Stimulated activated naive CD8-positive, alpha-beta T cell treated with anti-CD3 and anti-CD28 coated beads, Interleukin-15, amount 100 ng/mL, for 72 hours (primary cell): ENCODE data around the gene DLG2.

Source experiments
- ATAC-seq: fragments of 150-1000 bp; cut with Tn5 transposase; 2 replicates; pipeline ENCODE4 v1.10.0; 2021; ENCODE audit warnings: mild to moderate bottlenecking, moderate library complexity
- DNase-seq, 2 donors: peaks; one replicate each; pipeline ENCODE4 v3.0.0; 2021 to 2022
- H3K27ac Mint-ChIP-seq, 2 donors: one replicate each; pipeline ENCODE4 v1.8.0; 2022; ENCODE audit warnings: mild to moderate bottlenecking in 2 of 2, mixed read lengths in 2 of 2, moderate library complexity in 2 of 2
- H3K27me3 Mint-ChIP-seq: one replicate; pipeline ENCODE4 v1.8.0; 2022; ENCODE audit warnings: mixed read lengths
- H3K4me1 Mint-ChIP-seq: one replicate; pipeline ENCODE4 v1.8.0; 2022; ENCODE audit warnings: mild to moderate bottlenecking, mixed read lengths
- H3K4me3 Mint-ChIP-seq, 2 donors: one replicate each; pipeline ENCODE4 v1.8.0; 2022; ENCODE audit warnings: mild to moderate bottlenecking in 2 of 2, mixed read lengths in 2 of 2, moderate library complexity in 1 of 2
- H3K9me3 Mint-ChIP-seq, 2 donors: one replicate each; pipeline ENCODE4 v1.8.0; 2022; ENCODE audit warnings: mixed read lengths in 2 of 2

The DLG2 gene

DNA sequence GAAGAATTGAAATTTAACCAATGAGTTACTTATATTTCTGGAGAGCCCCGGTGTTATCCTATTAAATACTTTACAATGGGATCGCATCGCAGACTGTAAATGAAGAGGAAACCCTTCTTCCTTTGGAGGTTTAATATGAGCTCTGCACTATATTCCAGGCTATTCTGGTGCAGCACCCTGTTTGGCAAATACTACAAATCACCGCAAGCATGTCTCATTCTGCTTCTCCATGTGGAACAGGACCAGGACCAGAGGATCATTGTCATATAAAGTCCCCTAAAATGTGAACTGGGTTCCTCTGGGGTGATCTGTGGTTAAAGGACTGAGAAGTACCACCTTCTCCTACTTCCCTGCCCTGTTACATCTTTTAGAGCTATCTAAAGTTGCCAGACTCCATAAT lies 703.7 kb downstream of the DLG2 start:
- no peak for DNase-seq
- ATAC-seq, result no peak
- H3K4me1 Mint-ChIP-seq, result no peaks in the 10 kb centered on the region
- no peaks in the 10 kb centered on the region for H3K27me3 Mint-ChIP-seq
- peaks cover 3 to 8% of the 10 kb centered on the region in 2 donors for H3K9me3 Mint-ChIP-seq
- no peak overlapping the region for H3K4me3 Mint-ChIP-seq
- H3K27ac Mint-ChIP-seq, result no peak overlapping the region

DNA sequence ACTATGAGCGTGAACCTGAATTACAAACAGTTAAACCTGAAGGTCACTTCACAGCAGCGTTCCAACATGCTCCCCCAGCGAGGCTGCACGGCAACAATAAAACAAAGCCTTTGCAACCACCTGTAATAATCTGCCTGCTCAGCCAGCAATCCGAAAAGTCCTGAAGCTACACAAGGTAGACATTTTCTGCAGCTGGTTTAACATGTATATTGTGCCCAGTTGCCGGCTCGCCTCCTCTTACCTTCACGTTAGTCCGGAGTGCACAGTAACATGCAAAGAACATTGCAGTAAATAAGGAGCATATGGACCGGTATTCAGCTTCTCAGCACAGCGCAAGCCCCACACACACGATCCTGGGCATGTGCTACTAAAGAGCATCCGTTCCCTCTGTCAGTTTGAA lies 704.3 kb downstream of the DLG2 start:
- Mint-ChIP-seq H3K9me3 (peaks cover 3 to 8% of the 10 kb centered on the region in 2 donors), H3K27me3 (no peaks in the 10 kb centered on the region), H3K4me3 (no peak overlapping the region), H3K4me1 (no peaks in the 10 kb centered on the region), H3K27ac (no peak overlapping the region)
- DNase-seq (no peak), ATAC-seq (no peak)

DNA sequence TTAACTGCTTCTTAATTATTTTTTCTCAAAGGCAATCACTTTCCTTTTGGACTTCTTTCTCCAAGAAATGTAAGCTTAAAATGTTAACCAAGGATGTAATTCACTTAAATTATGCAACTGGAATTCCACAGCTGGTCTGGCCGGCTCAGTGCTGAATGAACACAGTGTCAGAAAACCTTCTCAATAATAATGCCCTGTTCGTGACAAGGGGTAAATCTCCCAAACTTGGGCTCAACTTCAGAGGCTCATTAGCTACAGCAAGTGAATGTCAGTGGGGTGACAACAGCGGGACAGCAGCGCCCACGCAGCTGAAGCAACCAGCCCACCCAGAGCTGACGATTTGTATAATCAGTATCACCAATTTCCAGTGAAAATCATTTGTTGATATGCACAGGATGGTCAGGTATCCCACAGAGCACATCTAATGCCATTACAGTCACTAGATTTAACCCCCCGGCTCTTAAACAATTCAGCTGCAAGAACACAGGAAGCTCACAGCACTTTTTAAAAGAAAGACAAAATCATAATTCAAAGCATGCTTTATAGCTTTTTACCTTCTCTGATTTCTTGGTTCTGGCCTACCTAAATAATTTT lies 704.8 kb downstream of the DLG2 start:
- no peak for ATAC-seq

DNA sequence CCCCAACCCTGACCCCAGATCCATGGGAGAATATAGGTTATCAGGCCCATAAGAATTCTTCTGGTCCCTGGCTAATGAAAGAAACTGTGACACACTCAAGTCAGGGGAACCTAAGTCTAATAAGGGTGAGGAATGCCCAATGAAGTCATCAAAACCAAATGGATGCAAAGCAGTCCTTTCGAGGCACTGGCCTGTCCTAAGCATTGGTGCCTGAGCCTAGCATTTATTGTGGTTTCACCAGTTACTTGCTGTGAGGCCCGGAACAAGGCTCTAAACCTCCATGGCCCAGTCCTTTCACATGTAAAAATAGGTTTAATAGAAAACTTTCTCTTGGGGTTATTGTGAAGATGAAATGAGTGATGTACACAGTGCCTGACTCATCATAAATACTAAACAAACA lies 712.6 kb downstream of the DLG2 start:
- H3K4me1 Mint-ChIP-seq, result no peaks in the 10 kb centered on the region
- H3K9me3 Mint-ChIP-seq, result peaks cover 16 to 29% of the 10 kb centered on the region in 2 donors
- ATAC-seq (no peak), DNase-seq (no peak)
- H3K4me3 Mint-ChIP-seq, result no peak overlapping the region
- H3K27me3 Mint-ChIP-seq, result no peaks in the 10 kb centered on the region
- H3K27ac Mint-ChIP-seq, result no peak overlapping the region

More for the DNA sequence above, 704.8 kb downstream of the DLG2 start:
- H3K9me3 Mint-ChIP-seq, result peaks cover 3 to 8% of the 10 kb centered on the region in 2 donors
- DNase-seq, result no peak
- H3K4me1 Mint-ChIP-seq, result no peaks in the 10 kb centered on the region
- H3K27ac Mint-ChIP-seq, result no peak overlapping the region
- no peak overlapping the region for H3K4me3 Mint-ChIP-seq
- H3K27me3 Mint-ChIP-seq, result no peaks in the 10 kb centered on the region

DNA sequence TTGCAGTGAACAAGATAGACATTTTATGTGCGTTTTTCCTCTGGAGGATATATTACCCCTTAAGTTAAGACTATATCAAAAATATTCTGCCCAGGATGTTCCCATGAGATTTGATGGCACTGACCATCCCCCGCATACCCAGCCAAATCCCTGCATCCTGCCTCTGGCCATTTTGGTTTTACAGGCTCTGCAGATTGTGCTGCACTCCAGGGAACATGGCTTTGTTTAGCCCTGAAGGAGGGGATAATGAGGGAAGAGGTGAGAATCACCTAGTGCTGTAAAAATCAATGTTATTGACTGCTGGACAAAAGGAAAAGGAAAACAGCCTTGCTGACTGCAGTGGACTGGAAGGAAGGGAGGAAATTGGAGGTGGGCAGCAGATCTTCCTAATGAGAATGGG lies 717.4 kb downstream of the DLG2 start:
- DNase-seq, result no peak
- ATAC-seq, result no peak
- no peaks in the 10 kb centered on the region for H3K4me1 Mint-ChIP-seq
- no peak overlapping the region for H3K27ac Mint-ChIP-seq
- H3K9me3 Mint-ChIP-seq, result peaks cover 10 to 37% of the 10 kb centered on the region in 2 donors
- H3K27me3 Mint-ChIP-seq, result no peaks in the 10 kb centered on the region
- no peak overlapping the region for H3K4me3 Mint-ChIP-seq

DNA sequence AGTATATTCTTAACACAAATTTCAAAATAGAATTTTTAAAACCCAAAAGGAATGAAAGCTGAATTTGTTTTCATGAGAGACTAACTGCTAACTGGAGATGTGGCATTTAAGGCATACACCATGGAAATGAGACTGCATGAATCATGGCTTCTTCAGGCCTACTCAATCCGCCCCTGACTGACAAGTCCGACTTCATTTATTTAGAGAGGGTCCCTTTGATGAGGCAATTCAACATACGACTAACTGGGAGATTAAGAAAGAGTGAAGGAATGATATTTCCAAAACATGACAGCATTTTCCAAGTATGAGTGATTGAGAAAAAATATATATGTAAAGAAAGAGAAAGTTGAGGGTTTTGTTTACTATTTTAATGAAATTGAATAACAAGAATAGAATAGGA lies 720.1 kb downstream of the DLG2 start:
- peaks cover 14 to 44% of the 10 kb centered on the region in 2 donors for H3K9me3 Mint-ChIP-seq
- DNase-seq (no peak), ATAC-seq (no peak)
- no peaks in the 10 kb centered on the region for H3K27me3 Mint-ChIP-seq
- no peaks in the 10 kb centered on the region for H3K4me1 Mint-ChIP-seq
- no peak overlapping the region for H3K4me3 Mint-ChIP-seq
- no peak overlapping the region for H3K27ac Mint-ChIP-seq

DNA sequence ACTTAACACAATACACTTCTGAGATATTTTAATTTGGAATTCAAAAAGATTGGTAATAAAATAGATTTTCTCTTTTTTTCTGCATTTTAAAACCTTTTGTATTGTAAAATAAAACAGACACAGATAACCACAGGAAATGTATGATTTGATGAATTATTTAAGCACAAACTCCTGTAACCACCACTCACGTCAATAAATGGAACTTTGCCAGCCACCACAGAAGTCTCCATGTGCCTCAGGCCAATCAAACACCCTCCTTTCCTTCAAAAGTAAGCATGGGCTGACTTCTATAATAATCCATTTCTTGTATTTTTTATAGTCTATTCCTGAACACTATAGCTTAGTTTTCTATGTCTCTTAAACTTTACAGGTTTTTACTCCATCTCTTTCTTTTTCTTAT lies 721.7 kb downstream of the DLG2 start:
- Mint-ChIP-seq H3K9me3 (peaks cover 10 to 40% of the 10 kb centered on the region in 2 donors), H3K4me3 (no peak overlapping the region), H3K27me3 (no peaks in the 10 kb centered on the region), H3K4me1 (no peaks in the 10 kb centered on the region), H3K27ac (no peak overlapping the region)
- no peak for ATAC-seq
- no peak for DNase-seq

DNA sequence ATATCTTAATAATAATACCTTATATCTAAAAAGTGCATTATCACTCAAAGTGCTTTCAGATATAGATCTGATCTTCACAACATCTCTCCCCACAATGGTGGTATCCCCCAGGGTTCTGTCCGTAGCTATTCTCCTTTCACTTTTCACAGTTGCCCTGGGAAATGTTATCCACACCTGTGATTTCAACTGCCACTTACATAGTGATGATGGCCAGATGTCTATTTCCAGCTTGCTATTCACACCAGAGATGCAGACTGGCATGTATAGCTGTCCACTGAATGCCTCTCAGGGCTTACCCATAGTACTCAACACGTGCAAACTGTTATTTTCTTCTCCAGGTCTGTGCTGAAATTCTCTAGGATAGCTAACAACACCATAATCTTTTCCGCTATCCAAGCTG lies 724.7 kb downstream of the DLG2 start:
- no peak for ATAC-seq
- H3K4me3 Mint-ChIP-seq, result no peak overlapping the region
- no peaks in the 10 kb centered on the region for H3K4me1 Mint-ChIP-seq
- no peak for DNase-seq
- H3K9me3 Mint-ChIP-seq, result peaks cover 9 to 40% of the 10 kb centered on the region in 2 donors
- H3K27ac Mint-ChIP-seq, result no peak overlapping the region
- H3K27me3 Mint-ChIP-seq, result no peaks in the 10 kb centered on the region

DNA sequence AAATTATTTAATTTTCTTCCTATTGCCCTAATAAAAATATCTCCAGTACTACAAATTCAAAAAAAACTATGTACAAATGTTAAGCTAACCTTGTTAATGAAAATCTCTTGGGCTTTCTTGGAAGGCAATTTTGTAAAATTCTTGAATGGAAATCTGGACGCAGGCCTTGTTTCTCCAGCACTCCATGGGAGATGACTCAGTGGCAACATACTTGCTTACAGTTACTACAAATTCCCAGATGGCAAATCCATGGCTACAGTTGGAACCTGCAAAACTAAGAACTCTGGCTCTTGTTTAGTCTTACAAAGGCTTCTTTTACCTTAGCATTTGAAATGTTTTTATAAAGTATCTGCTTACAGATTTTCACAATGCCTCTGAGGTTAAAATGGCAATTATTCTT lies 725.2 kb downstream of the DLG2 start:
- Mint-ChIP-seq H3K9me3 (peaks cover 9 to 39% of the 10 kb centered on the region in 2 donors), H3K4me1 (no peaks in the 10 kb centered on the region), H3K27ac (no peak overlapping the region), H3K27me3 (no peaks in the 10 kb centered on the region), H3K4me3 (no peak overlapping the region)
- DNase-seq, result no peak
- ATAC-seq, result no peak

DNA sequence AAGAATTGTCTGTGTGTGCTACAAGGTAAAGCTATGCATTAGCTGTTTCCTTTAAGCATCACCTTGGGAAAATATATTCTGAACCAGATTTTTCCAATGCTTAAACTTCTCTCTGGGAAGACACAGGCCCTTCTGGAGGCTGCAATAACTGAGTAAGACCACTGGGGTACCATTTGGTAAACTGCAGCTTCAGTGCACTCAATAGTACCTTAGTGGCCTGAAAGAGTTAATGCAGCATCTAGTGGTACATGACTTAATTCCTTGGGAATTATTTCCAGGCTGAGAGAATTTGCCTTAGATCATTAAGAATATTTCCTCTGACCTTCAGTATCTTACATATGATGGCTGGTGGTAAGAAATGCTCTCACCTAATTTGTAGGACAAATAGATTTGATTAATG lies 727.4 kb downstream of the DLG2 start:
- no peak for DNase-seq
- ATAC-seq, result no peak
- H3K27ac Mint-ChIP-seq, result no peak overlapping the region

DNA sequence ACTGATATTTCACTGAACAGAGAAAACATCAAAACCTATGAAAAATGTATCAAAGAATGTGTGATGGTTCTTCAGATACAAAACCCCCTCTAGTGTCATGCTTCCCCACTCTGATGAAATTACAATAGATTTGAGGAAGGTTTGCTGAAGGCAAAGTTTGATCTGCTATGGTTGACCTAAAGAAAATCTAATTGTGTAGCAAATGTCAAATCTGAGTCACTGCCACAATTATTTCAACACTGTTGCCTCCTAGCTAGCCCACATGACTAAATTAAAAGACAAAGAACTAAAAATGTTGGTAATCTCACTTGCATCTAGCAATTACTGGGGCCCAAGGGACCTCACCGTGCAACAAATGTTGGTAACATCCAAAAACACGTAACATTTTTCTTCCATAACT lies 728.0 kb downstream of the DLG2 start:
- no peak overlapping the region for H3K27ac Mint-ChIP-seq
- H3K4me3 Mint-ChIP-seq, result no peak overlapping the region
- no peaks in the 10 kb centered on the region for H3K27me3 Mint-ChIP-seq
- peaks cover 5 to 16% of the 10 kb centered on the region in 2 donors for H3K9me3 Mint-ChIP-seq
- DNase-seq (no peak), ATAC-seq (no peak)
- no peaks in the 10 kb centered on the region for H3K4me1 Mint-ChIP-seq

More for the DNA sequence above, 727.4 kb downstream of the DLG2 start:
- no peaks in the 10 kb centered on the region for H3K27me3 Mint-ChIP-seq
- no peaks in the 10 kb centered on the region for H3K4me1 Mint-ChIP-seq
- H3K4me3 Mint-ChIP-seq, result no peak overlapping the region
- peaks cover 9 to 22% of the 10 kb centered on the region in 2 donors for H3K9me3 Mint-ChIP-seq

DNA sequence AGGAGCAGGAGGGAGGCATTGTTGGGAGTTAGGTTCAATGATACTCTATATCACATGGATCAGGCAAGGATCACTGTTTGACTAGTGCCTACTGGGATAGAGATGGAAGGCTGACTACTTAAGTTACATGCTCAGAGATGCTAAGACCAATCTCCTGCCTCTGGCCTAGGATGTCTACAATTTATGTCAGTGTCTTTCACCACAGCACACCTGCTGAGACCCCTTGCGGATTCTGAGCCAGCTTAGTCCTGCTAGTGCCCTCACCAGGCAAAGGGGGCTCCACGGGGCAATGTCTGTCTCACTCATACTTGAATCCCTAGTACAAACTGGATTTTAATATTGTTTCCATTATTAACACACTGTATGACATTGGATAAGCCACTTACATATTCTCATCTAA lies 732.5 kb downstream of the DLG2 start:
- no peaks in the 10 kb centered on the region for H3K27me3 Mint-ChIP-seq
- H3K27ac Mint-ChIP-seq, result no peak overlapping the region
- no peak overlapping the region for H3K4me3 Mint-ChIP-seq
- DNase-seq (no peak), ATAC-seq (no peak)
- H3K9me3 Mint-ChIP-seq, result peaks cover 8 to 14% of the 10 kb centered on the region in 2 donors
- H3K4me1 Mint-ChIP-seq, result no peaks in the 10 kb centered on the region

DNA sequence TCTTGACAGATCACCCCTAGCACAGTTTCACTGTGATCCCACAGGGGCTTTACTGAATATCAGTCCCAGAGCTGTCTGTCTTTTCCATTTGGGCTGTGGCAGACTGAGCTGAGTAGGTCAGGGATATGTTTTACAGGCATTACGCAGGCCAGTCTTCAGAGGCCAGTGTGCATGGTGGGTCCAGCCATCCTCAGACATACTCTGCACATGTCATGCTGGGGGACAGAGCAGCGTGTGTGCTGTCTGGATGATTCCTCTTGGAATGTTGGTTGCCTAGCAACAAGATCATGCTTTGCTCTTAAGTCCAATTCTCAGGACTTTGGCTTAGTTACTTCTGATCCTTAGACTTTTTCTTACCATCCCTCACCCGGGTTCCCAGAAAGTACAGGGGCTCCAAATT lies 736.5 kb downstream of the DLG2 start:
- H3K4me1 Mint-ChIP-seq, result no peaks in the 10 kb centered on the region
- no peaks in the 10 kb centered on the region for H3K27me3 Mint-ChIP-seq
- no peak overlapping the region for H3K27ac Mint-ChIP-seq
- peaks cover 12% of the 10 kb centered on the region in 2 donors for H3K9me3 Mint-ChIP-seq
- no peak for DNase-seq
- no peak for ATAC-seq
- H3K4me3 Mint-ChIP-seq, result no peak overlapping the region

DNA sequence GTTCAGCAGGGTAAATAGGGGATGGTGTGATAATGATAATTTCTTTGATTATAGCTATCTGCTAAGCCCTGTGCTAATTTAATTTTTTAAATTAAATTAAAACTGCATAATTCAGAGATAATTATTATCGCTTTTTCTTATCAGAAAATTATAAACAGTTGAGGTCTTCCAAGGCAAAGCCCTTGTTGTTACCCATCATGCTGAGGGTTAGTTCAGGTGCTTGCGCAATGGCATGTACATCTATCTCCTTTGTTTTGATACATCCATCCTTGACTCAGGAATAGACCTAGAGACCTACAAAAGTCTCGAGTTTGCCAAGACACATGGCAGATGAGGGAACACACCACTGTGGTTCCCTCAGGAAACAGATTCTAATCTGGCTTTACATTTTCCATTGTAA lies 737.6 kb downstream of the DLG2 start:
- ATAC-seq (no peak), DNase-seq (no peak)
- Mint-ChIP-seq H3K27me3 (no peaks in the 10 kb centered on the region), H3K9me3 (peaks cover 12 to 19% of the 10 kb centered on the region in 2 donors), H3K4me3 (no peak overlapping the region), H3K27ac (no peak overlapping the region), H3K4me1 (no peaks in the 10 kb centered on the region)

DNA sequence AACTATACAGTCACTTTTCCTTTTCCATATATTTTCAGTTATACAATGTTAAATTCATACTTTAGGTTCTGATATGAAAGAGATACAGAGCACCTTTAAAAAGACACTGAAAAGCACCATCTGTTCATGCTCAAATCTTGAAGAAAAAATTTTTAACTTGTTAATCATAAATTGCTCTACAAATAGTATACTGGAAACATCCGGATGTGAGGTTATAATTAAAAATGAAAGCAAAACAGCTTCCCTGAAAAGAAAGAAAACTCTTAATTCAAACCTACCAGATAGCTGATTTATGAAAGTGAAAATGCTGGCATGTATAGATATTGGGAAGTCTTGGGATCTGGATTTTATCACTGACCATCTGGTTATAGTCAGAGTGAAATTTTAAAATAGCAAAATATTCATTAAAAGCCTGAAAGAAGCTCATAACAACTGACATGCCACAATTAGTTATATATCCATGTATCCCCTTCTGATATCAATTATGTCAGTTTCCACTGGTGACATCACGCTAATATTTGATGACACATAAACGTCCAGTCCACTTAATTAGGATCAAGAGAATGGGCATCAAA lies 740.0 kb downstream of the DLG2 start:
- no peak overlapping the region for H3K4me3 Mint-ChIP-seq
- H3K27ac Mint-ChIP-seq, result no peak overlapping the region
- no peaks in the 10 kb centered on the region for H3K4me1 Mint-ChIP-seq
- ATAC-seq, result no peak
- H3K9me3 Mint-ChIP-seq, result peaks cover 8 to 13% of the 10 kb centered on the region in 2 donors
- no peaks in the 10 kb centered on the region for H3K27me3 Mint-ChIP-seq
- DNase-seq, result no peak

DNA sequence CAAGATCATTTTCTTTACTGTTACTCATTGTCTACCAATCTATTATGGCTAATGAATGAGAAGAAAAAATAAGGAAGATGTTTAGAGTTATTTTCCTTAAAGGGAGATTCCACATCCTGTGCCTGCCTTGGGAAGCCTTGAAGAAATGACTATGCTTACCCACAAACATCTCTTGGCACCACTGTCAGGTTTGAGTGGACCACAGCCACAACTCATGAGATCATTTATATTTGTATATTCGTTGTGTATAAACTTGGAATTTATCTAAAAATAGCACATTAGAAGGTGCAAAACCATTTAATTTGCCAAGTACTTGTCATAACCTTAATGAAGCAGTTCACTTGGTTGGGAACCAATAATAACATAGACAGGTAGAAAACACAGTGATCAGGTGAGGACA lies 740.8 kb downstream of the DLG2 start:
- Mint-ChIP-seq H3K9me3 (peaks cover 9 to 13% of the 10 kb centered on the region in 2 donors), H3K27ac (no peak overlapping the region), H3K27me3 (no peaks in the 10 kb centered on the region), H3K4me1 (no peaks in the 10 kb centered on the region), H3K4me3 (no peak overlapping the region)
- DNase-seq (no peak), ATAC-seq (no peak)

DNA sequence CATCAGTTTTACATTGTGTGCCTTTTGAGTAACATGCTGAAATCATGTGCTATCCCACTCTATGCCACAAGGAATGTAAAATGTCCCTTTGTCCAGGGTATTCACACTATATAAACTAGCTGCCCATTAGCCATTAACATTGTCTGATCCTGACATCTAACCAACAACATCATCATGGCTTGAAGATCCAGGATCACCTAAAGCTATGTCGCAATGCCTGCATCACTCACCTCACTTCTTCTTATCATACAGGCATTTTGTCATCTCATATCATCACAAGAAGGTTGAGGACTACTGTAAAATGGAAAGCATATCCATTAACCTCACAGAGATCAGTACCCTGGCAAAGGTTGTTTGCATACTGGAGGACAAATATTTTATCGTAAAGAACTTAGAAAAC lies 742.3 kb downstream of the DLG2 start:
- peaks cover 9 to 13% of the 10 kb centered on the region in 2 donors for H3K9me3 Mint-ChIP-seq
- no peaks in the 10 kb centered on the region for H3K27me3 Mint-ChIP-seq
- H3K4me1 Mint-ChIP-seq, result no peaks in the 10 kb centered on the region
- ATAC-seq (no peak), DNase-seq (no peak)
- no peak overlapping the region for H3K27ac Mint-ChIP-seq
- H3K4me3 Mint-ChIP-seq, result no peak overlapping the region
